Measurements from ENCODE around the gene TLE1.
A peak's percentile ranks its signal among the peaks of the same experiment; 100 is the strongest.

TLE1 gene

DNA sequence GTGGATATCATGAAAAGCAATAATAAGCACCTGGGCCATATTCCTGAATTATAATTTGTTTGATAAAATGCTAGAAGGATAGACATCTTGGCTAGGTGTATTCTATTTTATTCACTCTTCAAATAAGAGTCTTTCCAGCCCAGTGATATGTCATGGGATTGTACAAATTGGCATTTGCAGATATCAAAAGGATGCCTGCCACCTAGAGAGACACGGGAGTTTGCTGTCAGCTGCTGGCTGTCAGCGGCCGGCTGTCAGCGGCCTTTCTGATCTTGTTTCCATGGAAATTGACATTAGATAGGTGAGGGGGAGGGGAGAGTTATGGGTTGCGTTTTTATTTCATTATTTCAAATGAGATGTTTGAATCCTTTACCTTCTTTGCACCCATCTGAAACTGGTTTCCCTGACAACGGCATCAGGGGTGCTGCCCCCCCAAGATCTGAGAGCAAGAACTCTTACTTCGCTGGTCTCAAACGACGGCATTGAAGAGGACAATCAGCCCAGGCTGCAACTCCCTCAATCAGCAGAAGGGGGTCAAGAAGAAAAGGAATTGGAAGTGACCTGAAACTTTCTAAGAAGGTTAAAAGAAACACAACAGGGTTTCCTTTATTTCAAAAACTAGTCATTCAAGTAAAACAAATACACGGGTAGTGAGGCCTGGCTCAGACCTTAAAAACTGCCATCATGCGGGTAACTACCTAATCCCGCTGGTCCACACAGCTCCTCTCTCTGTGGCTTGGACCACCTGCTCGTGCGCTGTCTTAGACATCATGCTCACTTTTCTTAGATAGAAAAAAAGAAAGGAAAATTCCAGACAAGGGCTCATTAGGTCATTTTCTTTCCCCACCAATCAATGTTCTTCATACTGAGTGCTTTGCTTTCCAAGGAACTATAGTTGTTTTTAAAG is 115.7 kb downstream of the TLE1 start:
- no peak for DNase-seq (ENCODE audit: low read depth)

DNA sequence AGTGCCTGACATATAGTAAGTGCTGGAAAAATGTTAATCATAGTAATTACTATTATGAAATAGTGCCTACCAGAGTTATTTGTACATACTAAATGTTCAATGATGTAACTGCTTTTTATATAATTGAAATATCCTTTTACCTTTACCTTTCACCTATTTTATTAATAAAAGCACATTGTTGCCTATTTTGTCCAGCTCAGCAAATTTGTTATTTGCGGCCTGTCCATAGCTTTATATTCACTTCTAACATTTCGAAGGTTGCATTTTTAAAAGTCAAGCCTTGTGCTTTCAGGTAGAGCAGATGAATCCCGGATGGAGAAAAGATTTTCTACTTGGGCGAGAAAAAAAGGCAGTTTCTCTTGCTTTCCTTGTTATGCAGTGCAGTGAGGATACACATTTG is 119.3 kb downstream of the TLE1 start:
- no peak for DNase-seq (ENCODE audit: low read depth)

DNA sequence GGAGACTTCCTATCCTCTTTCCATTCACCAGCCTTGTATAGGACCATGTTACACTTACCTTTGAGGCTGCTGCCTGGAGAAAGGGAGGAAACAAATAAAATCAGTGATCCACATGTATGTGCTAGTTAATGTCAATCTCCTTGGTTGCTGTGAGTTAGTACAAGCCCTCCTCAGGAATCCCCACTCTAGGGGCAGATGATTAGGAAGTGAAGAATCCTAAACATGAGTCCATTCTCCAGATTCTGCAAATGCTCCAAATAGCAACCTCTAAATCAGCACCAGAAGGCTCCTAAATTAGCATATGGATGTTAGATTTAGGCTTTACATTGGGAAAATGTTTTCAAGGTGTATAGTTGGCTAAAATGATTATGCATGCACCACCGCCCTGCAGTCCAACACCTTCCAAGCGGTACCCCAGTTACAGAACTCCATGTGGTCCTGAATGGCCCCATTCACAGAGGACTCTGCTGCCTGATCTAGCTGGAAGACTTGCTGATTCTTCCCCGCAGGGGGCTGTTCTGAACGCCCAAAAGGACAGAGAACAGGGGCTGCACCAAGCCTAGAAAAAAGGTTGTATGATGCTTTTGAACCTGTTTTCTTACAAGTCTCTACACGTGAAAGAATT is 123.2 kb downstream of the TLE1 start:
- no peak for DNase-seq (ENCODE audit: low read depth)

DNA sequence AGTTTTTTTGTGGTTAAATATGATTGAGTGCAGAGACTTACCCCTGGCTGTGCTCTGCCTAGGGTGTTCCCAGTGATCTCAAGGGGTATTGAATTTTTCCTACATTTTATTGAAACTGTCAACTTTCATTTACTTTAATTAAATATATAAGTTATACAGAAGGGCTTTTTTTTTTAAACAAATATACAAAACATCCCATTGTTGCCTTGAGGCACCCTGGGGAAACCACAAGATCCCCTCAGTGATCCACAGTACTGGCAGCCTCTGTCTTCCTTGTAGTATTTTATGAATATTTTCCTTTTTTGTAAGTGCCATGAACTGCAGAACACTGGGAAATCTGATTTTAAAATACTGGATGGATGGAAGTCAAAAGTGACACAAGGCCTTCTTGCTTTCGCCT is 123.7 kb downstream of the TLE1 start:
- DNase-seq (ENCODE audit: low read depth) = no peak

DNA sequence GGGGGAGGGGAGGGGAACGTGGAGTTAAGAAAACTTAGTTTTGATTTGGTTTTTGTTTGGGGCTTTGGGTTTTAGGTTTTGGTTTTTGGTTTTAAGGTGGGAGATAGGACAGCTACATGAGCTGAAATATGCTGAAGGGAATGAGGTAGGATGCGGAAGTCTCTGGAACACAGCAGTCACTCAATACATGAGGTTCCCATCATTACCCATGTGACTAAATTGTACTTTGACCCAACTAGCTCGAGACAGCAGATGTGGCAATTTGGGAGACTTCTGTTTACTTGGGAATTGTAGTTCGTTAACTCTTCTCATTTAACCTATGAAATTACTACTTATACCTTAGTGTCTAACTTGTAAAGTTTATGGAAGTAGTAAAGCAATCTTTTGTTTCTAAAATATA is 124.2 kb downstream of the TLE1 start:
- no peak for DNase-seq (ENCODE audit: low read depth)

DNA sequence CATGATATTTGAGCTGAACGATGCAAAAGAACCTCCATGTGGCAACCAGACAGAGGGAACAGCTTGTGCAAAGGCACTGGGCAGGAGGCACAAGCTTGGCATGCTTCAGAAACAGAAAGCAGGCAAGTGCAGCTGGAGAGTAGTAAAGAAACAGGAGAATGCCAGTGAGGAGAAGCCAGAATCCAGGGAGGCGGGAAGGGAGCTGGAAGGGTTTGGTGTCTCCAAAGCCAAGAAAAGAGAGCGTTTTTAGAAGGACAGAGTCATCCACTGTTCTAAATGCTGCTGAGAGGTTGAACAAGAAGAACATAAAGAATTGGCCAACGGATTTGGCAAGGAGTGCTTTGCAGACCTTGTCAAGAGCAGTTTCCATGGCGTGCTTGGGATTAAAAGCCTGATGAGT is 124.7 kb downstream of the TLE1 start:
- DNase-seq (ENCODE audit: low read depth) = no peak

DNA sequence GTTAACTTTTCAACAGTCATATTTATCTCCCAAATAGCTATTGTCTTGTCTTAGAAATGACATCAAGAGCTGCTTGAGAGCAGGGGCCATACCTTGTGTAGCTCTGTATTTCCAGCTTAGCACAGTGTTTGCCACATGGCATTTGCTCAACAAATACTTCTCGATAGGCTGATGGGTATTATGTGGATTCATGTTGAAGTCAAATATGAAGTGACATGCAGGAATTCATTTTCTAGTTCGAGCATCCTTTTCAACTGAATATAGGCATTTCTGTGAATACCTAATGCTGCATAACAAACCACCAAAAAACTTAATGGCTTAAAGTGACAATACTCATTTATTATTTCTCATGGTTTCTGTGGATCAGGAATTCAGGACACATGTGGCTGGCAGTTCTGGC is 125.6 kb downstream of the TLE1 start:
- DNase-seq (ENCODE audit: low read depth) = no peak

DNA sequence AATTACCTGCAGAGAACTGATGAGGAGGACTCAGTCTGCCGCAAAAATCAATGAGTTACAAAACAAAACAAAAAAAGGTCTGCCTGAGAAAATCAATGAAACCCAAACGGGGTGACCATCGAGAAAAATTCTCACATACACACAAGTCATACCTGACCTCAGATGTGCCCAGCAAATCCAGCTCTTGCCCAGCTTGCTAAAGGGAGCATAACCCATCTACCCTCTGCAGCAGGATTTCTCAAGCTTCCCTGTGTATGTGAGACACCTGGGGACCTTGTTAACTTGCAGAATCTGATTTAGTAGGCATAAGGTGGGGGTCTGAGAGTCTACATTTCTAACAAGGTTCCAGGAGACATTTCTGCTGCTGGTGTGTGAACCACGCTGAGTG is 126.3 kb downstream of the TLE1 start:
- no peak for DNase-seq (ENCODE audit: low read depth)

DNA sequence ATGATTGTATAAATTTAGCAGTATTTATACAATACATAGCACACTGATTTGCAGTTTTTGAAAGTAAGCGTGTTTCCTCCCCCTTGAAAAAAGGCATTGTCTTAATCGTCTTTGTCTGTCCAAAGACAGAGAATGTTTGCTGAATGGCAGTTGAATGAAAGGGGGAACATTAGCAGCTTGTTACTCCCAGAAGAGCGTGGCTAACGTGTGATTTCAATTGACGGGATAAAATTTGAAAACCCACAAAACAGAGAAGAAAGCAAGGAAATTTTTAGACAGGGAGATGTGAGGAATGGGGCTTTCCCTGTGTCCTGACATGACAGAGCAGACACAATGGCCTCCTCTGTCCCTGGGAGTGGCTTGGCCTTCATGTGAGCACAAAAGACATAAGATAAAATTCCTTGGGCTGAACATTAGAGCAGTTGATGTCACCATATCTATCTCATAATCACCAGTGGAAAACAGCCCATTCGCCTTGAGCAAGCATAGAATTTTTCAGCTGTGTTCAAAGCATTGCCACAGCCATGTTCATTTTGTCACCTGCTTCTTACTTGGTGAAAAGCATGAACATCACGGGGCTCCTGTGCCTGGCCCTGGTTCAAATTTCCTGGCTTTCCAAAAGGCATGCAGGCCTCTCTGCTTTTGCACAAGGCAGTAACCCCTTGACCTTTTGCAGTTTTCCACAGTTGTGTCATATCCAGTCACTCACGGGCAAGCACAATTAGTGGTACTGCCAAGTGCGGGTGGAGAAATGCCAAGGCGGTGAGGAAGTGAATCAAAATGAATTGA is 126.9 kb downstream of the TLE1 start:
- DNase-seq (ENCODE audit: low read depth) = peak; percentile 40

DNA sequence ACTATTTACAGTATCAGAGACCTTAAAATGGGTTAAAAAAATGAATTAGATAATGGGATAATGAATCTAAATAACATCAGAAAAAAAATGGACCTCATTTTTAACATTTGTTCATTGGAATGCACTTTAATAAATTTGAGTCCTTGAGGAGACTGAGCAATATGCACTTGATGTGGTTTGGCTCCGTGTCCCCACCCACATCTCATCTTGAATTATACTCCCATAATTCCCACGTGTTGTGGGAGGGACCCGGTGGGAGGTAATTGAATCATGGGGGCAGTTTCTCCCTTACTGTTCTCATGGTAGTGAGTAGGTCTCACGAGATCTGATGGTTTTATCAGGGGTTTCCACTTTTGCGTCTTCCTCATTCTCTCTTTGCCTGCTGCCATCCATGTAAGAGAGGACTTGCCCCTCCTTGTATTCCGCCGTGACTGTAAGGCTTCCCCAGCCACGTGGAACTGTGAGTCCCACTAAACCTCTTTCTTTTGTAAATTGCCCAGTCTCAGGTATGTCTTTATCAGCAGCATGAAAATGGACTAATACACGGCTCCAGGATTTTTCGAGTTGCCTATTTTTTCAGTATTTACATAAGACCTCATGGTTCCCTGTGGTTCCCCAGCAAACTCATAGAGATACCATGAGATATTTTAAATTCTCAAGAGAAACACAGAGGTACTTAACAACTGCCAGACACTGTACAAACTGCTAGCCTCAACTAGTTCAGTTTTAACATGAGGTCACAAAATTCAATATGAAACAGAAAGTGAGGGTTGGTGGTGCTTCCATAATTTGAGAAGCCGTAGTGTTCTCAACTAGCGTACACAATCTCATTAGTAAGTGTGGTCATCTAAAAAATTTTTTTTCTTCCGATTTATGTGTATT is 128.3 kb downstream of the TLE1 start:
- DNase-seq (ENCODE audit: low read depth) = no peak

DNA sequence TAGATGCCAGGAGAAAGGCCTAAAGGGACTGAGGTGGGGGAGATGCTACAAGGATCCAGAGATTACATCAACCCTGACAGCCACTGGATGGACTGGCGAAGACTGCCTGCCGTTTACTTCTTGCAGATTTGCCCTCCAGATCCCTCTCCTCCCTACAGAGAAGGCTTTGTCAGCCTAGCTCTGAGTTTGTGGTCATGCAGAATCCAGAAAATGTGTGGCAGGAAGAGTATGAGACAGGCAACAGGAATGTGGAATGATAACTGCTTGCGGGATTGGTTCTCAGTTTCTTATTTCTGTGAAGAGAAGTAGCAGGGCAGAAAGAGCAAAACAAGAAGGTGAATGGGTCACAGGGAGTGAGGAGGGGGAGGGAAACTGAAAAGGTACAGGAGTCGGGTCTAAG is 129.6 kb downstream of the TLE1 start:
- peak; percentile 94 for DNase-seq (ENCODE audit: low read depth)

DNA sequence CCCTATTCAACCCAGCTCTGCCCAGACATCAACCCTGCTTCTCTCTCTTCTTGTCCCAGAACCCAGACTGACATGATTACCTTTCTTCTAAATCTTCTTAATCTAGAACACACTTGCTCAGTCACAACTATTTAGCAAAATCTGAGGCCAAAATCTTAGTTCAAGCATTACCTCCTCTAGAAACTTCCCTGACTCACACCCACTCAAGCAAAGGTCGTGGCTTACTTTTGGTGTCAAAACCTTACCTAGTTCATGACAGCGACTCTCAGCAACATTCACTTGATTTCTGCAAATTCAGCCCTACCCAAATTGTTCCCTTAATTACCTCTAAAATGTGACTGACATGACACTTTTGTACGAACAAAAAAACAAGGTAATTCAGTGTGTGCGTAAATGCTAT is 130.2 kb downstream of the TLE1 start:
- no peak for DNase-seq (ENCODE audit: low read depth)

DNA sequence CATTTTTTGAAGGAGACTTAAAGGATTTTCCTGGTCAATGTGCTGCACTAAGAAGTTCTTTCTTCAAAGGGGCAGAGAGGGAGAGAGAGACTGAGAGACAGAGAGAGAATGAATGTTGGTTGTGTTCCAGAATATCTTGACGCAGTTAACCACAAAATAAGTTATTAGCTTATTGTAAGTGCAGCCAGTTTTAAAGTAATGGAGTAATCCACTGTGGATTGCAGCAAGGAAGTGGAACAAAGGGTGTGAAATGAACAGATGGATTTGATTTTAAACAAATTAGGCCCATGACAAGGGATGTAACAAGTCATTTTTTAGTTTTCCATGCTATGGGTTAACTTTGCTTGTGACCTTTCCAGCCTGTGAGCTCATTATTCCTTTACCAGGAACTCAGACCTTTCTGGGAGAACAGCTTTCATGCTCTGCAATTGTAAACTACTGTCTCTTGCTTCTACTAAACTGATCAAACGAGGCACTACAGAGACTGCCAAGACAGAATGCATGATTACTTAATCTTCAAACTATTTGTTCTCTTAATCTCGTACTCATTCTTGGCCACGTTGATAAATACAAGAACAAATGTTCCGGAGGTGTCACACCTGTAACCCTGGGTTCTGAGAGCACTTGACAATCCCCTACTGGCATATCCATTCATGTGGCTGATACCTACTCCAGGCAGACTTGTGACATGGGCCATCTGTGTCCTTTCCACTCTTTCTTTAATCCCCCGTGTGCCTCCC is 131.1 kb downstream of the TLE1 start:
- peak; percentile 54 for DNase-seq (ENCODE audit: low read depth)

DNA sequence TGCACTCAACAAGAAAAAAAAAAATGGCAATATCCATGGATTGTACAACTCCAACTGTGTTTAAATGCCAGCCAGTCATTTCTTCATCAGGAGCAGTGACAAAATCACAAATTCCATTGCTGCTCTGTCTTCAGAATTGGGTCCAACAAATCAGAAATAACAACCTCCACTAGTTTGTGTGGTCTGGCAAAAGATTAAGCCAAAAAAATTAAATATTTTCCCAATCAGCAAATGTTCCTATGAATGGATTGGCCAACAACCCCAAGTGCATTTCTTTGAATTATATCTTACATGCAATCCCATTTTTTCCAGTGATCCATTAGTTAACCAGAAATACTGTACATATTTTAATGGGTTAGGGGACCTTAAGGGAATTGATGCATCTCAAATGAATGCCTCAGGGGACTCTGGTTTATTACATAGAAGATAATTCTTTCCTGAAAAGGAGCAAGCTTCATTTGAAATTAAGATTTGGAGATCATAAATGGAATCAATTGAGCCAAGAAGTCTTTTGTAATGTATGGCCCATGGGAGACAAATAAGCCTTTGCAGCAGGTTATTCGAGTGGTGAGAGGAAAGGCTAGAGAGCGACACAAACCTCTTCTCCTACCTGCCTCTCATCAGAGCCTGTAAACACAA is 131.8 kb downstream of the TLE1 start:
- DNase-seq (ENCODE audit: low read depth) = no peak

DNA sequence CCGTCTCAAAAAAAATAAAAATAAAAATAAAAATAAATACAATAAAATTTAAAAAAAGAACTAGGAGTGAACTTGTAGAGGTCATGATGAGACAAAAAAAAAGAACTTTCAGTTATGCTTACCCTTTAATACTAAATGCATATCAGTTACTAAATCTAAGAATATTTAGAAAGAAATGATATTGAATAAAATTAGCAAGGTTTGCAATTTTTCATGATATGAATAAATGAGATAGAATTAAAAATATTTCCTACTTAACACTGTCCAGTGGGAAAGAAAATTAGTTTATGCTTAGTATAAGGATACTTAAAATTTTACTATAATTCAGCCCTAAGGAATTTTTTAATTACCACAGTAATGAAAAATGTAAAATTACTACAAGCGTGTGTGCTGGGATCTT is 132.4 kb downstream of the TLE1 start:
- no peak for DNase-seq (ENCODE audit: low read depth)

DNA sequence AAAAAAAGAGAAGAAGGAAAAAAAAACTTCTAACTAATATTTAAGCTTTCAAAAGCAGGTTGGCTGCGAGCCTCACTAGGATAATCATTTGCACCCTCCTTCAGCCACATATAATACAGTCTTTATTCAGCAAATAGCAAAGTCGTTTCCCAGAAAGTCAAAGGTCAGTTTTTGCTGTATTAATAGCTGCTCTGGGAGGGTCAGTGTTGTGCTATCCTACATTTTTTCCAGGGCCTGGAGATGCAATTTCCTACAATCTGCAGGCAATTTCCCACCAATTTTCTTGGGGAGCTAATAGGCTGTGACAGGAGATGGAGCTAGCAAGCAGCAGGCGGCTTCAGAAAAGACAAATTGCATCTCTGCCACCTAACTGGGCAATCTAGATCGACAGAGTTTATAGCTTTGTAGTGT is 136.8 kb downstream of the TLE1 start:
- DNase-seq (ENCODE audit: low read depth) = no peak

DNA sequence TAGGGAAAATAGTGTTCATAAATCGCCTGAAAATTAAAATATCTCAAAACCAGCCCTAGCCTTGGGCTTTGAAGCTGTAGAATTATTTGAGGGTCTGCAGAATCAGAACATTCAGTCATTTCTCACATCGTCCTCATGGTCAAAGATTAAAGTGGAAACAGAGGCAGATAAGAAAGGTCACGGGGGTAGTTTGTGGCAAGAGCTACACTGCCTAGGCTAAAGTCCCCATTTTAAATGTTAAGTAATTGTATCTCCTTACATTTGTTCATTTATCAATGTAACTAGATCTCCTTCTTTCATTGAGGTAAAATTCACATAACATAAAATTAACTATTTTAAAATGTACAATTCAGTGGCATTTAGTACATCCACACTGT is 139.2 kb downstream of the TLE1 start:
- DNase-seq (ENCODE audit: low read depth) = no peak

DNA sequence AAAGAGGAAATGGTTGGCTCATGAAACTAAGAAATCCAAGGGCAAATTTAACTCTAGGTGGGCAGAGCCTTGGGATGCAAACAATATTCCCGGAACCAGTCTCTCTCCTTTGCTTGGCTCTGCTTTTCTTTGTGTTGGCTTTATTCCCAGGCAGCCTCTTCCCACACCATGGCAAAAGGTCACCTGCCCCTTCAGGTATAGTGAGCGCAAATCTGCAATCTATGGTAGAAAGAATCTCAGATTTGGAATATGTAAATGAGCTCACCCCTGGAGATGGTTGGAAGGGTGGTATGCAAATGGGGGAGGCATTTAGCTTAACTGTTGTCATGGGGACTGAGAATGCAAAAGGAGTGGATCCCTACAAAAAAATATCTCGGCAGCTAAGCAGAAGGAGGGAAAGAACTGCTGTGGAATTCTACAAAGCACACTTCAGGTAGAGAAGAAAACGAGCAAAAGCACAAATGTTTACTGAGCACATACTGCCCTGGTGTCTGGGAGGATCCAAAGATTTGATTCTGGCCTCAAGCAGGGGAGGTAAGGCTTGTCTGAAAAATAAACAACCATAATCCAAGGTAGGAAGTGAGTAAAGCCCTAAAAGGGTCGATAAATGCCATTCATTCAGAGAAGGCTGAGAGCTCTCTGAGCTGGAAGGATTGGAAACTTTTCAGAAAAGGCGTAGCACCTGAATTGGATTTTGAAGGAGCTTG is 139.7 kb downstream of the TLE1 start:
- DNase-seq (ENCODE audit: low read depth) = no peak

DNA sequence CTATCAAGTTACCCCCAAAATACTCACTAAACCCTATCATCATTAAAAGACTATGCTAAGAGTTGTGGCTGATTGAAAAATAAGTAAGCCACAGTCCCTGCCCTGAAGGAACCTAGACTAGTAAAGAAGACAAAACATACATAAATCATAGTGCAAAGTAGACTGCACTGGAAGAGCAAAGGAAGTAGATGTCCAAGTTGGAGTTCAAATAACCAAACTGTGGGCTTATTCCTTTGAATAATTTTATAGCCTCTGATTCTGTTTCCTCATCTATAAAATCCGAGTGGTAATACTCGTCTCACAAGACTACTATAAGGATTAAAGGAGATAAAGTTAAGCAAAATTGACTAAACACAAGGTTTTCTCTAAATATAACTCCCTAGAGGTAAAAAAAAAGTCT is 140.4 kb downstream of the TLE1 start:
- no peak for DNase-seq (ENCODE audit: low read depth)

DNA sequence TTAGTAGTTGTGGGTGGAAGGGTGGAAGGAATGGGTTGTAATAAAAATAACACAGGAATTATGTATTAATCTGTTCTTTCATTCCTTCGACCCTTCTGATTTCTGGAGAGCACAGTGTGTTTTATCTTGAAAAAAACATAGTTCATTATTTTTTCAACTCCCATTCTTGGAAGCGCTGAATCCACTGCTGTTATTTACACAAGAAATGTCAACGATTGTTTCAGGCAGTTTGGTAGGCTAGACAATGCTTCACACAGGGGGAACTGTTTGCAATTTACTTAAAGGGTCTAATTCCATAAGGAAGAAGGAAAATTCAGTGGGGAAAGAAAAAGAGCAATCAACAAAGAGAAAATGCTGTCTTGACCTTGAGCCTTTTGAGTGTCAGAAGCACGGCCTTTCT is 142.9 kb downstream of the TLE1 start:
- no peak for DNase-seq (ENCODE audit: low read depth)
